ENCODE data around the gene CAP1. TPM values are rescaled to one million over a fixed set of nuclear protein-coding genes. Genes with fewer than 3 reads are reported as not detected.

Gene CAP1
- total and polyA plus RNA-seq, 9 of the 15 experiments (the other 6 are each of a cell fraction or from before 2014, with no cell fraction given), result 230 to 658 (median 281) TPM

- 0 out of 2 replicates have a peak, but pooled peaks cover 7% of the 10 kb centered on the region for H4K20me1 ChIP-seq (replicated peaks; ENCODE audit: control insufficient read depth, insufficient read depth, low read length)
- H3K9me3 ChIP-seq (replicated peaks; ENCODE audit: control insufficient read depth, insufficient read depth, low read depth, low read length), result no peaks in the 10 kb centered on the region
- ATAC-seq, result no peak
- FAIRE-seq, result no peak
- in situ Hi-C loops (cut with MboI) (no loop called here), intact Hi-C loops (cut with micrococcal nuclease) (no loop called here)
- H3K9ac ChIP-seq (ENCODE audit: insufficient read depth in 1 of 2, low read depth in 2 of 2, low read length in 2 of 2), result no peak overlapping the region
- POLR2A ChIA-PET, result interaction anchor here (0.7 to 6.5 kb wide), 5 partner anchors 12 to 79 kb away, joined by 3 to 72 read pairs (median 3); partner anchors contain the start of gene CAP1
- CTCF ChIA-PET (ENCODE audit: low intra/inter-chr PET ratio), result no interaction called here
- peak overlapping the region; percentile 29; the same call in 2 of the 3 replicates for H3K27ac ChIP-seq (ENCODE audit: extremely low read depth, low read depth, low read length)
- H3K4me1 ChIP-seq (replicated peaks in 1 of 2; ENCODE audit: control insufficient read depth in 2 of 2, insufficient read depth in 2 of 2, low read length in 2 of 2), result peaks cover 41 to 66% of the 10 kb centered on the region in 2 experiments
- WGBS (ENCODE audit: insufficient coverage, low coverage, missing lambda C conversion rate), result 59% methylated on average over 11 of the region's 11 CpGs
- no peak for DNase-seq (ENCODE audit: extremely low read depth in 1 of 4, low spot score in 3 of 4)
- no peak overlapping the region for H3K4me3 ChIP-seq
- H3K4me2 ChIP-seq (ENCODE audit: insufficient read depth, low read length), result peak overlapping the region; percentile 8; the same call in 1 of the 2 replicates
- peaks cover 42% of the 10 kb centered on the region for H3K36me3 ChIP-seq (ENCODE audit: control insufficient read depth, insufficient read depth, low read length)
- no peak overlapping the region for H2AFZ ChIP-seq (ENCODE audit: low read depth, low read length)
- BruUV-seq (replicated peaks), result no TSS peak
- H3K79me2 ChIP-seq (ENCODE audit: control insufficient read depth, insufficient read depth, low read length), result peaks cover 90% of the 10 kb centered on the region
- no peaks in the 10 kb centered on the region for H3K9me1 ChIP-seq (ENCODE audit: control insufficient read depth, insufficient read depth, low read length)
- no peaks in the 10 kb centered on the region; a peak in 1 of 5 replicates for H3K27me3 ChIP-seq (ENCODE audit: control insufficient read depth in 2 of 2, insufficient read depth in 2 of 2, low read length in 2 of 2)
- TF ChIP-seq ZNF354B (CRISPR knock-in tag; IDR thresholded peaks at IDR 0.05) (no peak), MEF2D (tag; conservative IDR thresholded peaks at IDR 0.05; ENCODE audit: low read depth) (0 out of 2 replicates have a peak, but pooled peaks have one; percentile 34), SNRNP70 (optimal IDR thresholded peaks at IDR 0.05; ENCODE audit: low read depth, low read length) (no peak), PKNOX1 (IDR thresholded peaks at IDR 0.05) (no peak), KDM1A (IDR thresholded peaks at IDR 0.05) (peak; percentile 61 to 67; a peak in 3 of 4 replicates), ZSCAN29 (IDR thresholded peaks at IDR 0.05) (no peak), NR2C1 (IDR thresholded peaks at IDR 0.05) (no peak), NR2C1 (tag; IDR thresholded peaks at IDR 0.05) (0 out of 2 replicates have a peak, but pooled peaks have one; percentile 31), GTF3C2 (IDR thresholded peaks at IDR 0.05; ENCODE audit: borderline replicate concordance, extremely low read depth, insufficient read length) (peak; percentile 10), ADNP (tag; IDR thresholded peaks at IDR 0.05) (peak; percentile 94), ZNF12 (CRISPR knock-in tag; IDR thresholded peaks at IDR 0.05) (no peak), ZNF398 (CRISPR knock-in tag; IDR thresholded peaks at IDR 0.05) (no peak), ILF3 (IDR thresholded peaks at IDR 0.05; ENCODE audit: borderline replicate concordance) (no peak), SP1 (CRISPR knock-in tag; IDR thresholded peaks at IDR 0.05) (peak; percentile 44), DMBX1 (CRISPR knock-in tag; IDR thresholded peaks at IDR 0.05; ENCODE audit: borderline replicate concordance) (0 out of 2 replicates have a peak, but pooled peaks have one; percentile 31), FOXP1 (CRISPR knock-in tag; IDR thresholded peaks at IDR 0.05) (no peak), SAFB (IDR thresholded peaks at IDR 0.05; ENCODE audit: borderline replicate concordance, low read depth, low read length) (no peak), ZEB2 (IDR thresholded peaks at IDR 0.05) (peak; percentile 11; the same call in 1 of the 2 replicates)
These were observed 12.8 kb downstream of the CAP1 start for GRCh38 chr1:40053138-40053887.
